Heart left ventricle (tissue), 13 donors: ENCODE data around the gene AXDND1.

Source experiments
- POLR2A ChIP-seq, 2 donors: fragments of 450-650 bp; IDR thresholded peaks; one replicate each; pipeline ENCODE4 v1.6.1; 2017; ENCODE audit warnings: antibody characterized with exemption in 2 of 2, mild to moderate bottlenecking in 2 of 2, moderate library complexity in 2 of 2
- TF ChIP-seq, protein P1 (sequence below), 12 donors: fragments of 200-600 bp; sonication (generic) in 4 of 12; IDR thresholded peaks; one replicate each; pipeline versions ENCODE4 v1.5.0 to v1.8.0; 2018 to 2022; ENCODE audit warnings: antibody characterized with exemption in 12 of 12, mild to moderate bottlenecking in 5 of 12
- donor health status: ischemic (EF 13 %, LVEDD 7.1; RV severe dilation, severe dysfunction).
- donor health status: DM: no; HTN: yes; CAD: no.
- donor health status: DM: no; HTN: no; CAD: no.
- donor health status: ischemic (EF 25% LVEDD 6.9; RV normal size, moderate dysfunction).
- donor health status: ischemic (EF 25% LVEDD 5.7; RV mildly dilated, moderate dysfunction).
- donor health status: ischemic (EF 35%, LVEDD 5.7; RV mildly dilated, moderate dysfunction).
- donor health status: nonischemic (EF 11% LVEDD 7.7; RV severe dilation, severe dysfunction).
- donor health status: DM: yes; HTN: yes; CAD: no.
- donor health status: PGD.
- donor health status: ischemic (EF 29% LVEDD 5.4; RV normal size, mild dysfunction).
- donor health status: nonischemic (EF 23%, LVEDD 6.1; RV moderate dilation, normal function).

DNA sequence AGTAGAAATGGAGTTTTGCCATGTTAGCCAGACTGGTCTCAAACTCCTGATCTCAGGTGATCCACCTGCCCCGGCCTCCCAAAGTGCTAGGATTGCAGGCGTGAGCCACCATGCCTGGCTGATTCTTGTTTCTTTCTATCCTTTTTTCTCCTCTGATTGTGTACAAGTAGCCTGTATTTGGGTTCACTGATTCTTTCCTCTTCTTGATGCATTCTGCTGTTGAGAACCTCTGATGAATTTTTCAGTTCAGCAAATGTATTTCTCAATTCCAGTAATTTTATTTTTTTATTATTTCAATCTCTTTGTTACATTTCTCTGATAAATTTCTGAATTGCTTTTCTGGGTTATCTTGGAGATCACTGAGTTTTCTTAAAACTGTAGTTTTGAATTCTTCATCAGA lies 58.8 kb downstream of the AXDND1 start:
- TF ChIP-seq, protein P1, sequence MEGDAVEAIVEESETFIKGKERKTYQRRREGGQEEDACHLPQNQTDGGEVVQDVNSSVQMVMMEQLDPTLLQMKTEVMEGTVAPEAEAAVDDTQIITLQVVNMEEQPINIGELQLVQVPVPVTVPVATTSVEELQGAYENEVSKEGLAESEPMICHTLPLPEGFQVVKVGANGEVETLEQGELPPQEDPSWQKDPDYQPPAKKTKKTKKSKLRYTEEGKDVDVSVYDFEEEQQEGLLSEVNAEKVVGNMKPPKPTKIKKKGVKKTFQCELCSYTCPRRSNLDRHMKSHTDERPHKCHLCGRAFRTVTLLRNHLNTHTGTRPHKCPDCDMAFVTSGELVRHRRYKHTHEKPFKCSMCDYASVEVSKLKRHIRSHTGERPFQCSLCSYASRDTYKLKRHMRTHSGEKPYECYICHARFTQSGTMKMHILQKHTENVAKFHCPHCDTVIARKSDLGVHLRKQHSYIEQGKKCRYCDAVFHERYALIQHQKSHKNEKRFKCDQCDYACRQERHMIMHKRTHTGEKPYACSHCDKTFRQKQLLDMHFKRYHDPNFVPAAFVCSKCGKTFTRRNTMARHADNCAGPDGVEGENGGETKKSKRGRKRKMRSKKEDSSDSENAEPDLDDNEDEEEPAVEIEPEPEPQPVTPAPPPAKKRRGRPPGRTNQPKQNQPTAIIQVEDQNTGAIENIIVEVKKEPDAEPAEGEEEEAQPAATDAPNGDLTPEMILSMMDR (IDR thresholded peaks at IDR 0.05), result no peak
- no peak for TF ChIP-seq POLR2A (IDR thresholded peaks at IDR 0.05)
